HG02763 (cell line): ENCODE data around the gene SLC15A3.

Source experiments
- ATAC-seq: cut with Tn5 transposase; IDR thresholded peaks from one replicate; pipeline ENCODE4 v1.9.1; 2021; ENCODE audit warnings: mild to moderate bottlenecking, moderate library complexity; ENCODE audit not compliant: unreplicated experiment

The SLC15A3 gene

GRCh38 chr11:60930394-60930793, 21.6 kb downstream of the SLC15A3 start:
- no peak for ATAC-seq

- ATAC-seq, result no peak
Measured at GRCh38 chr11:60929764-60930163, 22.2 kb downstream of the SLC15A3 start.

GRCh38 chr11:60928563-60929001, 23.4 kb downstream of the SLC15A3 start:
- no peak for ATAC-seq

- no peak for ATAC-seq
Measured at GRCh38 chr11:60927600-60927999, 24.4 kb downstream of the SLC15A3 start.

- no peak for ATAC-seq
Measured at GRCh38 chr11:60927061-60927592, 24.8 kb downstream of the SLC15A3 start.

GRCh38 chr11:60926500-60926899, 25.5 kb downstream of the SLC15A3 start:
- ATAC-seq, result no peak

GRCh38 chr11:60925868-60926267, 26.1 kb downstream of the SLC15A3 start:
- no peak for ATAC-seq

GRCh38 chr11:60924906-60925853, 26.8 kb downstream of the SLC15A3 start:
- no peak for ATAC-seq

GRCh38 chr11:60924110-60924905, 27.7 kb downstream of the SLC15A3 start, which contains the start of gene TMEM132A:
TSS of gene TMEM132A (plus strand) at chr11:60924460. CDS start at chr11:60924634, 174 bp downstream.
- ATAC-seq, result no peak

- ATAC-seq, result no peak
Measured at GRCh38 chr11:60923800-60924109, 28.2 kb downstream of the SLC15A3 start.

GRCh38 chr11:60923326-60923725, 28.6 kb downstream of the SLC15A3 start:
- no peak for ATAC-seq

GRCh38 chr11:60922906-60923305, 29.1 kb downstream of the SLC15A3 start:
- no peak for ATAC-seq

GRCh38 chr11:60921777-60922335, 30.1 kb downstream of the SLC15A3 start:
- no peak for ATAC-seq

- no peak for ATAC-seq
Measured at GRCh38 chr11:60921259-60921658, 30.7 kb downstream of the SLC15A3 start.

- ATAC-seq, result no peak
Measured at GRCh38 chr11:60919956-60920355, 32.0 kb downstream of the SLC15A3 start.

GRCh38 chr11:60919320-60919719, 32.7 kb downstream of the SLC15A3 start:
- no peak for ATAC-seq

- no peak for ATAC-seq
Measured at GRCh38 chr11:60918939-60919265, 33.1 kb downstream of the SLC15A3 start.

GRCh38 chr11:60918251-60918938, 33.6 kb downstream of the SLC15A3 start:
- no peak for ATAC-seq

- ATAC-seq, result no peak
Measured at GRCh38 chr11:60917267-60917666, 34.7 kb downstream of the SLC15A3 start.

GRCh38 chr11:60916669-60917206, 35.2 kb downstream of the SLC15A3 start:
- ATAC-seq, result no peak
